Measurements from ENCODE around the gene HIP1R. TPM values are rescaled to one million over a fixed set of nuclear protein-coding genes. Genes with fewer than 3 reads are reported as not detected.

HIP1R gene
- total RNA-seq, 1 experiment from 2014 or later = 44.6 TPM

DNA sequence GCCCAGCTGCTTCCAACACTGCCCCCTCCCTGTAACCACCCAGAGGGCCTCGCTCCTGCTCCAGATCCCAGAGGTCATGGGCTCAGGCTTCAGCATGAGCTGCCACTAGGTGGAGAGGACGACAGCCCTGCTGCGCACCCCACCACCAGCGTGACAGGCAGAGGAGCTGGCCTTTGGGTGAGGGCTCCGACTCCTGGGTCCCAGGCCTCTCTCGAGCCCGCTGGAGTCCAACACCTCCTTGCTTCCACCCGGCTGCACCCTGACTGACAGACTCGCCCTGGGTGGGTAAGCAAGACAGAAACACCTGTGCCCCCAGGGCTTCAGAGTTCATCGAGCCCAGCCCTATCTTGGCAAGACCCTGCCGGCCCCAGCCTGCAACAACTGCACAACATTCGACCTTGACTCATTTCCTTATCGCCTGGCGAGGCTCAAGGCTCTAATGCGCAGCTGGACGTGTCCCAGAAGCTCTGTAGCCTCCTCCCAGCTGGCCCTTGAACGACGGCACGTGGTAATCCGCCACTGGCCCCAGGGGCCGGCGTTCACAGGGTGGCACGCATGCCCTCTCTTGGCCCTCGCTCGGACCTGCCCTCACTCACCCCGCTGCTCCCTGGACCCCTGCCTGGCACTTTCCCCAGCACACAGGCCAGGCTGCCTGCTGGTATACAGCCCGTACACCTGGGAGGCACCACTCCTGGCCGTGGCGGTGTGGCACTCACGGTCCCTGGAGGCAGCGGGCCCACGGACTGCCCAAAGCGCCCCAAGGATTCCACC lies 32.6 kb downstream of the HIP1R start:
- Mint-ChIP-seq H3K27ac (ENCODE audit: low read depth, unreplicated experiment) (peak overlapping the region; percentile 75), H3K4me1 (ENCODE audit: insufficient read depth, unreplicated experiment) (peaks cover 31% of the 10 kb centered on the region), H3K27me3 (ENCODE audit: insufficient read depth, unreplicated experiment) (no peaks in the 10 kb centered on the region), H3K9me3 (ENCODE audit: unreplicated experiment) (no peaks in the 10 kb centered on the region), H3K36me3 (ENCODE audit: insufficient read depth, unreplicated experiment) (peaks cover 73% of the 10 kb centered on the region), H3K4me3 (ENCODE audit: unreplicated experiment) (peak overlapping the region; percentile 47)
- BruUV-seq (replicated peaks) = no TSS peak
- ChIA-PET CTCF (interaction anchor here (0.7 to 3.2 kb wide), 14 partner anchors 9 to 370 kb away, joined by 3 to 16 read pairs (median 3); no protein-coding TSS in a partner anchor), POLR2A (interaction anchor here (0.6 to 6.1 kb wide), 15 partner anchors 15 to 365 kb away, joined by 3 to 53 read pairs (median 6); partner anchors contain the start of genes MPHOSPH9 and MTRFR)
- TF ChIP-seq, protein P1, sequence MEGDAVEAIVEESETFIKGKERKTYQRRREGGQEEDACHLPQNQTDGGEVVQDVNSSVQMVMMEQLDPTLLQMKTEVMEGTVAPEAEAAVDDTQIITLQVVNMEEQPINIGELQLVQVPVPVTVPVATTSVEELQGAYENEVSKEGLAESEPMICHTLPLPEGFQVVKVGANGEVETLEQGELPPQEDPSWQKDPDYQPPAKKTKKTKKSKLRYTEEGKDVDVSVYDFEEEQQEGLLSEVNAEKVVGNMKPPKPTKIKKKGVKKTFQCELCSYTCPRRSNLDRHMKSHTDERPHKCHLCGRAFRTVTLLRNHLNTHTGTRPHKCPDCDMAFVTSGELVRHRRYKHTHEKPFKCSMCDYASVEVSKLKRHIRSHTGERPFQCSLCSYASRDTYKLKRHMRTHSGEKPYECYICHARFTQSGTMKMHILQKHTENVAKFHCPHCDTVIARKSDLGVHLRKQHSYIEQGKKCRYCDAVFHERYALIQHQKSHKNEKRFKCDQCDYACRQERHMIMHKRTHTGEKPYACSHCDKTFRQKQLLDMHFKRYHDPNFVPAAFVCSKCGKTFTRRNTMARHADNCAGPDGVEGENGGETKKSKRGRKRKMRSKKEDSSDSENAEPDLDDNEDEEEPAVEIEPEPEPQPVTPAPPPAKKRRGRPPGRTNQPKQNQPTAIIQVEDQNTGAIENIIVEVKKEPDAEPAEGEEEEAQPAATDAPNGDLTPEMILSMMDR (IDR thresholded peaks at IDR 0.05; ENCODE audit: unreplicated experiment) = peak; percentile 38
- intact Hi-C loops (cut with micrococcal nuclease) = loop anchor here (2.0 kb wide), 1 partner anchor 27 kb away; no protein-coding TSS in a partner anchor
- peak; percentile 77 for DNase-seq (ENCODE audit: unreplicated experiment)

DNA sequence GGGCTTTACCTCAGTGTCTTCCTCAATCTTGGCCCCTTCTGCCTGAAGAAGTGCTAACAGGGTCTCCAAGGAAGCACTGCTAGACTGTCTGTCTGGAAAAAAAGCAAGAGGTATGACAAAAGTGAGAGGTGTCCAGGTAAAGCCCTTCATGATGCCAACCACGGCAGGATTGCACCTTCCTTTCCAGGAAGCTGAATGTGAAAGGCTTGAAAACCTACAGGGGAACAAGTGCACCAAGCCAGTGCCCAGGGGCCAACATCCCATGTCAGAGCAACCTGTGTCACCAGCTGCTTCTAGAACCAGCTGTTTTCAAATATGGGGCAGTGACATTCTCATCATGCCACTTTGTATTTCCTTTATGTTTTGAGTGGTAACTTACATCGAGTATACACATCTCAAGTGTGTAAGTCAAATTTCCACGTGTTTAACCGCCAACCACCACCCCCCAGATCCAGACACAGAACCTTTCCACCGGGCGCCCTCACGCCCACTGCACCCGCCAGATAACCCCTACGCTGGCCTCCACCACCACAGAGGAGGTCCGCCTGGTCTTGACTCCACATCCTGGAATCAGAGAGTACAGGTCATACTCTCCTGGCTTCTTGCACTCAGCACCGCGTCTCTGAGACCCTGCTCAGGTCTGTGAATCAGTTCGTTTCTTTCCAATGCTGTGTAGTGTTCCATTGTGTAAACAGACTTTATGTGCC lies 33.4 kb downstream of the HIP1R start:
- H3K36me3 Mint-ChIP-seq (ENCODE audit: insufficient read depth, unreplicated experiment) = peaks cover 78% of the 10 kb centered on the region
- no peaks in the 10 kb centered on the region for H3K9me3 Mint-ChIP-seq (ENCODE audit: unreplicated experiment)
- ChIA-PET CTCF (interaction anchor here (0.7 to 3.2 kb wide), 7 partner anchors 10 to 369 kb away, joined by 3 to 16 read pairs (median 3); no protein-coding TSS in a partner anchor), POLR2A (interaction anchor here (0.9 to 6.1 kb wide), 12 partner anchors 14 to 83 kb away, joined by 3 to 53 read pairs (median 9); no protein-coding TSS in a partner anchor)
- BruUV-seq (replicated peaks) = no TSS peak
- peaks cover 33% of the 10 kb centered on the region for H3K4me1 Mint-ChIP-seq (ENCODE audit: insufficient read depth, unreplicated experiment)
- intact Hi-C loops (cut with micrococcal nuclease) = loop anchor here (2.0 kb wide), 1 partner anchor 26 kb away; no protein-coding TSS in a partner anchor
- H3K4me3 Mint-ChIP-seq (ENCODE audit: unreplicated experiment) = no peak overlapping the region
- no peak overlapping the region for H3K27ac Mint-ChIP-seq (ENCODE audit: low read depth, unreplicated experiment)
- H3K27me3 Mint-ChIP-seq (ENCODE audit: insufficient read depth, unreplicated experiment) = no peaks in the 10 kb centered on the region
- TF ChIP-seq, protein P1 (IDR thresholded peaks at IDR 0.05; ENCODE audit: unreplicated experiment) = no peak
- no peak for DNase-seq (ENCODE audit: unreplicated experiment)

DNA sequence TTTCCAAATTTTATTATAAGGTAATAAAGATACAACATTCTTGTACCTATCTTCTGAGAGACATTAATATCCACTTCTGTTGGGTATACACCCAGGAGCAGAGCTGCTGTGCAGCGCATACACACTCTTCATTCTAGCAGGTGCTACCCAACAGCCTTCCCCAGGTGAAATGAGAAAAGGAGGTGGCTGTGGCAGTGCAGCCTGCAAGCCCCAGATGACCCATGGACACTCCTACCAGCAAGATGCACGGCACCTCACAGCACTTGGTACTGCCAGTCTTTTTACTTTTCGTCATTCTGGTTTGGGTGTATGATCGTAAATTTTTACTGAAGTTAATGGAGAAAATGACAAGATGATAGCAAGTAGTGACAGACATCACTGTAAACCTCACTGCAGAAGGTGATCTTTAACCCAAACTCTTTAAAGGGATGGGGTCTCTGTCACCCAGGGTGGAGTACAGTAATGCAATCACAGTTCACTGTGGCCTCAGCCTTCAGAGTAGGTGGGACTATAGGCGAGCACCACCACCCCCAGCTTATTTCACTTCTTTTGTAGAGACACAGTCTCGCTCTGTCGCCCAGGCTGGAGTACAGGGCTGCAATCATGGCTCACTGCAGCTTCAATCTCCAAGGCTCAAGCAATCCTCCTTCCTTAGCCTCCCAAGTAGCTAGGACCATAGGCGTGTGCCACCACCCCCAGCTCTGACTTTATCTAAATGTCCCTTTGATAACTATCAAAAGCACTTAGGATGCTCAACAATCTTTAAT lies 34.1 kb downstream of the HIP1R start:
- no peaks in the 10 kb centered on the region for H3K9me3 Mint-ChIP-seq (ENCODE audit: unreplicated experiment)
- H3K4me1 Mint-ChIP-seq (ENCODE audit: insufficient read depth, unreplicated experiment) = peaks cover 35% of the 10 kb centered on the region
- POLR2A ChIA-PET = interaction anchor here (0.6 to 6.1 kb wide), 8 partner anchors 16 to 494 kb away, joined by 3 to 53 read pairs (median 6); no protein-coding TSS in a partner anchor
- no TSS peak for BruUV-seq (replicated peaks)
- TF ChIP-seq, protein P1 (IDR thresholded peaks at IDR 0.05; ENCODE audit: unreplicated experiment) = no peak
- DNase-seq (ENCODE audit: unreplicated experiment) = no peak
- intact Hi-C loops (cut with micrococcal nuclease) = loop anchor here (2.0 kb wide), 1 partner anchor 25 kb away; no protein-coding TSS in a partner anchor
- H3K4me3 Mint-ChIP-seq (ENCODE audit: unreplicated experiment) = no peak overlapping the region
- no peak overlapping the region for H3K27ac Mint-ChIP-seq (ENCODE audit: low read depth, unreplicated experiment)
- no peaks in the 10 kb centered on the region for H3K27me3 Mint-ChIP-seq (ENCODE audit: insufficient read depth, unreplicated experiment)
- CTCF ChIA-PET = interaction anchor here (0.5 to 1.9 kb wide), 4 partner anchors 10 to 541 kb away, joined by 3 to 8 read pairs (median 4); no protein-coding TSS in a partner anchor
- H3K36me3 Mint-ChIP-seq (ENCODE audit: insufficient read depth, unreplicated experiment) = peaks cover 78% of the 10 kb centered on the region

All from MCF 10A (cell line).